Suprapubic skin (tissue), 4 donors: ENCODE data around the gene BCAM.

ENCODE experiments used
- CTCF ChIP-seq, 2 donors: fragments of 200-600 bp in 1 of 2; fragments of 450-650 bp in 1 of 2; sonication (generic) in 1 of 2; IDR thresholded peaks; one replicate each; pipeline ENCODE4 v1.5.1; 2016 to 2019; ENCODE audit warnings: antibody characterized with exemption in 2 of 2, mild to moderate bottlenecking in 1 of 2, moderate library complexity in 1 of 2
- POLR2A ChIP-seq, 2 donors: fragments of 450-650 bp; IDR thresholded peaks; one replicate each; pipeline ENCODE4 v1.6.1; 2017; ENCODE audit warnings: antibody characterized with exemption in 2 of 2, mild to moderate bottlenecking in 2 of 2, moderate library complexity in 2 of 2
- POLR2AphosphoS5 ChIP-seq, 3 donors: sonication (generic); formaldehyde crosslinking; IDR thresholded peaks; one replicate each; pipeline ENCODE4 v1.6.1; 2017; ENCODE audit warnings: antibody characterized with exemption in 3 of 3

DNA sequence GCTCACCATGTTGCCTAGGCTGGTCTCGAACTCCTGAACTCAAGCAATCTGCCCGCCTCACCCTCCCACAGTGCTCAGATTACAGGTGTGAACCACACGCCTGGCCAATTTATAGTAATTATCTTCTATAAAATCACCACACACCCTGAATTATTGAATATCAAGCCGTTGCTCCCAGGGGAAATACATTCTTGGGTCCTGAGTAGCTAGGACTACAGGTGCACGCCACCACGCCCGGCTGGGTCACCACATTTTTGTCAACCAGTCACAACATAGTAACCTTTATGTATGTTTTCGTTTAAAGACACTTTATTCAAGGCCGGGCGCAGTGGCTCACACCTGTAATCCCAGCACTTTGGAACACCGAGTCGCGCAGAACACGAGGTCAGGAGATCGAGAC is 22.9 kb upstream of the BCAM start:
- TF ChIP-seq CTCF (IDR thresholded peaks at IDR 0.05) (no peak), POLR2A (IDR thresholded peaks at IDR 0.05) (no peak), POLR2AphosphoS5 (IDR thresholded peaks at IDR 0.05) (no peak)
